Activated CD8-positive, alpha-beta memory T cell treated with anti-CD3 and anti-CD28 coated beads, Interleukin-2, amount 50 U/mL, for 24 hours (primary cell): ENCODE results near the gene CTPS2.

Source experiments
- DNase-seq: peaks from one replicate; pipeline ENCODE4 v3.0.0-alpha.2; 2020; ENCODE audit errors: extremely low read depth

Gene CTPS2

GRCh38 chrX:16558489-16558888 lies 154.0 kb downstream of the CTPS2 start:
- DNase-seq, result no peak

- no peak for DNase-seq
These were observed 159.9 kb downstream of the CTPS2 start for GRCh38 chrX:16552546-16552945.

GRCh38 chrX:16547644-16548043 lies 164.8 kb downstream of the CTPS2 start:
- DNase-seq, result no peak

- DNase-seq, result no peak
These were observed 167.5 kb downstream of the CTPS2 start for GRCh38 chrX:16544969-16545368.
